Thymus (tissue), 11 donors: ENCODE measurements around the gene MAMLD1. TPM values are rescaled to one million over a fixed set of nuclear protein-coding genes. Genes with fewer than 3 reads are reported as not detected.

Source experiments
- DNase-seq, 9 donors: peaks; one replicate each; pipeline ENCODE4 v3.0.0-alpha.2; 2013; ENCODE audit warnings: low spot score in 9 of 9, low read depth in 6 of 9, missing footprints in 1 of 9
- H3K27ac ChIP-seq, 2 donors: one replicate each; pipeline ENCODE4 v1.5.1; 2013; ENCODE audit warnings: control low read depth in 1 of 2, low read depth in 1 of 2, low read length in 1 of 2, mild to moderate bottlenecking in 1 of 2, moderate library complexity in 1 of 2
- H3K27me3 ChIP-seq, 2 donors: one replicate each; pipeline ENCODE4 v1.5.1; 2013; ENCODE audit warnings: low read length in 1 of 2; ENCODE audit not compliant: control insufficient read depth in 2 of 2, insufficient read depth in 1 of 2
- H3K36me3 ChIP-seq, 2 donors: one replicate each; pipeline ENCODE4 v1.5.1; 2013; ENCODE audit warnings: low read length in 1 of 2, mild to moderate bottlenecking in 1 of 2, moderate library complexity in 1 of 2; ENCODE audit not compliant: control insufficient read depth in 2 of 2, insufficient read depth in 2 of 2
- H3K4me1 ChIP-seq, 2 donors: one replicate each; pipeline ENCODE4 v1.5.1; 2013; ENCODE audit warnings: low read length in 2 of 2; ENCODE audit not compliant: control insufficient read depth in 2 of 2, insufficient read depth in 2 of 2
- H3K4me3 ChIP-seq, 2 donors: one replicate each; pipeline ENCODE4 v1.5.1; 2013; ENCODE audit warnings: low read length in 2 of 2, control low read depth in 1 of 2, mild to moderate bottlenecking in 1 of 2
- H3K9me3 ChIP-seq, 2 donors: one replicate each; pipeline ENCODE4 v1.5.1; 2013; ENCODE audit warnings: low read length in 1 of 2, mild to moderate bottlenecking in 1 of 2; ENCODE audit not compliant: control insufficient read depth in 2 of 2, insufficient read depth in 1 of 2
- WGBS: extraction: QIAGEN DNeasy Blood & Tissue Kit; methylation state at CpG from one replicate; pipeline ENCODE4 v1.1.7; 2013; 5-methylcytosine and 5-hydroxymethylcytosine counted together
- polyA plus RNA-seq: library from polyadenylated mRNA; stranded (reverse); fragments of 200-250 nt; gene quantifications from one replicate; pipeline ENCODE4 v1.2.3, GENCODE V29; 2013
- total RNA-seq: library from RNA; stranded (reverse); fragments of 120-200 nt; gene quantifications from one replicate; pipeline ENCODE4 v1.2.4, GENCODE V29; 2013
- donor health status: healthy.

MAMLD1 gene
- total and polyA plus RNA-seq, 2 donors: 0.42 to 0.96 TPM

DNA sequence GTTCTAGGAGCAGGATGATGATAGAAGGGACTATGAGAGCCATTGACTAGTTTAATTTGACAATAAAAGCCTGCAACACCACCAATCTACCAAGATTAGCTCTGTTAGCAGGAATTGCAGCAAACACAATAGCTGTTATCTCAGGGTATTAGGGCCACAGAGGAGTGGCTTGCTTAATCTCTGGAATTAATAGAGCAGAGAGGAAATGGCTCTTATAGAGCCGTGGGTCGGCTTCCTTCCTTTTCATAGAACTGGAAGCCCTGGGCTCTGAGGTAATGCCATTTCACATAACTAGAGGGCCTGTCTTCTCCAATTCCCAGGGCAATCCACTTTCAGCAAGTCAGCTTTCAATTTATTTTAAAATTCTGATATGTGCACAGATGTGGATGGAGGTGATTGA lies 83.0 kb downstream of the MAMLD1 start:
- Histone ChIP-seq H3K9me3 (no peaks in the 10 kb centered on the region), H3K36me3 (no peaks in the 10 kb centered on the region), H3K27me3 (no peaks in the 10 kb centered on the region), H3K27ac (no peak overlapping the region), H3K4me1 (peaks cover 9 to 11% of the 10 kb centered on the region in 2 donors), H3K4me3 (no peak overlapping the region)
- 55% methylated on average over 2 of the region's 2 CpGs for WGBS
- DNase-seq: no peak

DNA sequence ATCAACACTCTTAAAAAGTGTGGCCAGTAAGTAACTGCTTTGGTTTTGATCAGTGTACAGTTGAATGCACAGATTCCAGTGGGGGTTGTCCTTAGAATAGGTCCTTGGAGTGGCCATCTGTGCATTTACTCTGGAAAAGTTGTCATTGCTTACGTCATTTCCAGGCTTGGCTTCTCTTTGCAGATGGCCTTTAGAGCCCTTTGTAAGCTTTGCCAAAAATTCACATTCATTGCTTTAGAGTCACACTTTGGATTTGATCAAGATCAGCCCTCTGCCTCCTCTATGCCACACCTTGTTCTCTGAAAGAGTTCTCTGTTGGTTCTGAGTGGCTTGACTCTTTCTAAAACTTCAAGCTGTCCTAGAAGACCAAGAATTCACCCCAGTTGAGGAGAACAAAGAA lies 83.9 kb downstream of the MAMLD1 start:
- H3K9me3 ChIP-seq: no peaks in the 10 kb centered on the region
- H3K4me3 ChIP-seq: no peak overlapping the region
- 100% methylated on average over 1 of the region's 1 CpG for WGBS
- H3K4me1 ChIP-seq: peaks cover 10 to 13% of the 10 kb centered on the region in 2 donors
- no peak overlapping the region for H3K27ac ChIP-seq
- no peaks in the 10 kb centered on the region for H3K36me3 ChIP-seq
- H3K27me3 ChIP-seq: no peaks in the 10 kb centered on the region
- no peak for DNase-seq

- peaks cover 10 to 13% of the 10 kb centered on the region in 2 donors for H3K4me1 ChIP-seq
- 93% methylated on average over 5 of the region's 5 CpGs for WGBS
- H3K4me3 ChIP-seq: no peak overlapping the region
- DNase-seq: no peak
- H3K27ac ChIP-seq: no peak overlapping the region
- no peaks in the 10 kb centered on the region for H3K9me3 ChIP-seq
- H3K27me3 ChIP-seq: no peaks in the 10 kb centered on the region
- H3K36me3 ChIP-seq: no peaks in the 10 kb centered on the region
Observed at GRCh38 chrX:150449313-150449712, 86.2 kb downstream of the MAMLD1 start.

- no peaks in the 10 kb centered on the region for H3K27me3 ChIP-seq
Observed at GRCh38 chrX:150450519-150451177, 87.5 kb downstream of the MAMLD1 start.

DNA sequence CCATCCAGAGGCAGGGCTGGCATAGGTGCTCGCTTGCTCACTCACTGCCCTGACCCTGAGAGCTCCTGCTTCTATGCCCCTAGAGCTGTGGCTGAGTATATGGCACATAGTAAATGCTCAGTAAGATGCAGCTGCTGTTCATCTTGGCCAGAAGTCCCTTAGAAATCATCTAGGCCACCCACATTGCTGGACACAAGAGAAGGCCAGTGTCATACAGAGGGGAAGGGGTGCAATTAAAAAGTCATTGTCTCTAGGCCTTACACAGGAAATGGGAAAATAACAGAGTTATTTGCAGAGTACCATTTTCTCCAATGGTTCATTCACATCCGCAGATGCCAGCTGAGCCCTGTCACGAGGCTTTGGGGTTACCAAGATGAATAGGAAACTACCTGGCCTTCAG lies 88.8 kb downstream of the MAMLD1 start:
- 98% methylated on average over 3 of the region's 3 CpGs for WGBS
- DNase-seq: no peak
- no peak overlapping the region for H3K4me3 ChIP-seq
- H3K36me3 ChIP-seq: no peaks in the 10 kb centered on the region
- H3K27me3 ChIP-seq: no peaks in the 10 kb centered on the region
- no peak overlapping the region for H3K27ac ChIP-seq
- no peaks in the 10 kb centered on the region for H3K9me3 ChIP-seq
- peaks cover 10 to 13% of the 10 kb centered on the region in 2 donors for H3K4me1 ChIP-seq

More at GRCh38 chrX:150450519-150451177, 87.5 kb downstream of the MAMLD1 start:
- H3K9me3 ChIP-seq: no peaks in the 10 kb centered on the region
- H3K36me3 ChIP-seq: no peaks in the 10 kb centered on the region
- no peak overlapping the region for H3K27ac ChIP-seq
- WGBS: 19% methylated on average over 5 of the region's 5 CpGs
- H3K4me3 ChIP-seq: no peak overlapping the region
- DNase-seq: peak in 3 of 9 donors; percentile 8 to 41 (median 11)
- peaks cover 10 to 13% of the 10 kb centered on the region in 2 donors for H3K4me1 ChIP-seq

- H3K27ac ChIP-seq: no peak overlapping the region
- H3K4me1 ChIP-seq: peaks cover 10 to 13% of the 10 kb centered on the region in 2 donors
- H3K4me3 ChIP-seq: no peak overlapping the region
- H3K9me3 ChIP-seq: no peaks in the 10 kb centered on the region
- no peaks in the 10 kb centered on the region for H3K36me3 ChIP-seq
- H3K27me3 ChIP-seq: no peaks in the 10 kb centered on the region
- no peak for DNase-seq
Observed at GRCh38 chrX:150454083-150454482, 91.0 kb downstream of the MAMLD1 start.

GRCh38 chrX:150454508-150455214 lies 91.5 kb downstream of the MAMLD1 start:
- H3K9me3 ChIP-seq: no peaks in the 10 kb centered on the region
- 97% methylated on average over 5 of the region's 5 CpGs for WGBS
- H3K36me3 ChIP-seq: no peaks in the 10 kb centered on the region
- peaks cover 10 to 13% of the 10 kb centered on the region in 2 donors for H3K4me1 ChIP-seq
- no peaks in the 10 kb centered on the region for H3K27me3 ChIP-seq
- H3K4me3 ChIP-seq: no peak overlapping the region
- no peak overlapping the region for H3K27ac ChIP-seq
- DNase-seq: no peak

- H3K9me3 ChIP-seq: no peaks in the 10 kb centered on the region
- H3K4me1 ChIP-seq: peaks cover 6 to 8% of the 10 kb centered on the region in 2 donors
- H3K4me3 ChIP-seq: no peak overlapping the region
- H3K36me3 ChIP-seq: no peaks in the 10 kb centered on the region
- 97% methylated on average over 3 of the region's 3 CpGs for WGBS
- DNase-seq: no peak
- no peaks in the 10 kb centered on the region for H3K27me3 ChIP-seq
- no peak overlapping the region for H3K27ac ChIP-seq
Observed at GRCh38 chrX:150455215-150455608, 92.1 kb downstream of the MAMLD1 start.

GRCh38 chrX:150456466-150456865 lies 93.3 kb downstream of the MAMLD1 start:
- WGBS: 39% methylated on average over 6 of the region's 6 CpGs
- no peak overlapping the region for H3K4me3 ChIP-seq

More at GRCh38 chrX:150456466-150456865, 93.3 kb downstream of the MAMLD1 start:
- DNase-seq: no peak
- H3K27ac ChIP-seq: no peak overlapping the region
- no peaks in the 10 kb centered on the region for H3K27me3 ChIP-seq
- H3K9me3 ChIP-seq: no peaks in the 10 kb centered on the region
- H3K4me1 ChIP-seq: no peaks in the 10 kb centered on the region
- H3K36me3 ChIP-seq: no peaks in the 10 kb centered on the region
